HFFc6 (cell line): ENCODE data around the gene MIER1. TPM values are rescaled to one million over a fixed set of nuclear protein-coding genes. Genes with fewer than 3 reads are reported as not detected.
"Not testable (repeated sequence)": the region's sequence is repeated elsewhere in the genome, so short reads cannot be mapped to it uniquely, and the experiment has no call there.

ENCODE experiments used
- DNase-seq: peaks from one replicate; pipeline ENCODE4 v3.0.0-alpha.2; 2018
- H3K27ac Mint-ChIP-seq: 2 replicates; pipeline ENCODE4 v1.8.0; 2020; ENCODE audit warnings: mild to moderate bottlenecking, mixed read lengths
- H3K27me3 Mint-ChIP-seq: 2 replicates; pipeline ENCODE4 v1.8.0; 2021; ENCODE audit warnings: mild to moderate bottlenecking, moderate library complexity, mixed read lengths; ENCODE audit not compliant: insufficient read depth
- H3K36me3 Mint-ChIP-seq: 2 replicates; pipeline ENCODE4 v1.8.0; 2021; ENCODE audit warnings: low read depth, mixed read lengths
- H3K4me1 Mint-ChIP-seq: 2 replicates; pipeline ENCODE4 v1.8.0; 2020; ENCODE audit warnings: low read depth, mixed read lengths
- H3K4me3 Mint-ChIP-seq: 2 replicates; pipeline ENCODE4 v1.8.0; 2020; ENCODE audit warnings: mild to moderate bottlenecking, moderate library complexity, mixed read lengths
- H3K9me3 Mint-ChIP-seq: 2 replicates; pipeline ENCODE4 v1.8.0; 2020; ENCODE audit warnings: mild to moderate bottlenecking, mixed read lengths
- CTCF ChIP-seq: fragments of 200-600 bp; sonication (generic); IDR thresholded peaks from 2 replicates; pipeline ENCODE4 v1.5.0; 2021; ENCODE audit warnings: antibody characterized with exemption, mild to moderate bottlenecking
- total RNA-seq, 6 experiments: library from RNA; stranded (reverse); fragmentation: NEBNext Ultra II Directional; extraction: Animal tissue kit (Norgen Biotek cat#: 25700); gene quantifications; 2 replicates in 1 of 6; 3 replicates in 5 of 6; pipeline ENCODE4 v1.2.3, GENCODE V29; 2021

The MIER1 gene
- total RNA-seq, 6 experiments from 2014 or later: 28.0 to 37.5 (median 33.7) TPM

DNA sequence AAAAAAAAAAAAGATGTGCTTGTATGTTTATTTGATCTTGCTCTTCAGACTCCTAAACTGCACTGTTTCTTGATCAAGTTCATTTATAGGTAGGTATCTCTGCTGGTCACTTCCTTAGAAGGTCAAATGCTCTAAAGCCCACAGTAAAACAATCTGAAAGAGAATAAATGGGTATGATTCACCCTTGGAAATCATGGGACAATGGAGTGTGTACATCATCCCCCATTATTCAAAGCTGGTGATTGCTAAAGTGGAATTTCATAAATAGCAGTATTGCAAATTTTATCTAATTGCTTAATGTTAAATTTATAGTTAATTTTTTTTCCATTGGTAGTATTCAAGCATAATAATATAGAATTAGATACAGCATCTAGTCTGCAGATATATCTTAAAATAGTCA lies 53.4 kb downstream of the MIER1 start:
- H3K27me3 Mint-ChIP-seq: no peaks in the 10 kb centered on the region
- H3K27ac Mint-ChIP-seq: no peak overlapping the region
- TF ChIP-seq CTCF: no peak
- no peak for DNase-seq
- H3K4me3 Mint-ChIP-seq: no peak overlapping the region
- no peaks in the 10 kb centered on the region for H3K4me1 Mint-ChIP-seq
- H3K9me3 Mint-ChIP-seq: no peaks in the 10 kb centered on the region
- H3K36me3 Mint-ChIP-seq: peaks cover 9% of the 10 kb centered on the region; the same call in 1 of the 2 replicates

- H3K4me3 Mint-ChIP-seq, H3K27me3 Mint-ChIP-seq, H3K27ac Mint-ChIP-seq, H3K9me3 Mint-ChIP-seq, H3K4me1 Mint-ChIP-seq, DNase-seq: not testable (repeated sequence)
- peaks cover 17% of the 10 kb centered on the region for H3K36me3 Mint-ChIP-seq
Observed at GRCh38 chr1:66979621-66980020, 54.8 kb downstream of the MIER1 start.

GRCh38 chr1:66980745-66981367 lies 56.1 kb downstream of the MIER1 start:
- no peak for TF ChIP-seq CTCF
- Mint-ChIP-seq H3K27ac (no peak overlapping the region), H3K36me3 (peaks cover 18% of the 10 kb centered on the region), H3K4me3 (no peak overlapping the region), H3K4me1 (no peaks in the 10 kb centered on the region), H3K9me3 (no peaks in the 10 kb centered on the region), H3K27me3 (no peaks in the 10 kb centered on the region)
- no peak for DNase-seq

- Mint-ChIP-seq H3K9me3 (no peaks in the 10 kb centered on the region), H3K4me3 (no peak overlapping the region), H3K4me1 (no peaks in the 10 kb centered on the region), H3K36me3 (peaks cover 18% of the 10 kb centered on the region), H3K27ac (no peak overlapping the region), H3K27me3 (no peaks in the 10 kb centered on the region)
- no peak for DNase-seq
- no peak for TF ChIP-seq CTCF
Observed at GRCh38 chr1:66981679-66982078, 56.9 kb downstream of the MIER1 start.

DNA sequence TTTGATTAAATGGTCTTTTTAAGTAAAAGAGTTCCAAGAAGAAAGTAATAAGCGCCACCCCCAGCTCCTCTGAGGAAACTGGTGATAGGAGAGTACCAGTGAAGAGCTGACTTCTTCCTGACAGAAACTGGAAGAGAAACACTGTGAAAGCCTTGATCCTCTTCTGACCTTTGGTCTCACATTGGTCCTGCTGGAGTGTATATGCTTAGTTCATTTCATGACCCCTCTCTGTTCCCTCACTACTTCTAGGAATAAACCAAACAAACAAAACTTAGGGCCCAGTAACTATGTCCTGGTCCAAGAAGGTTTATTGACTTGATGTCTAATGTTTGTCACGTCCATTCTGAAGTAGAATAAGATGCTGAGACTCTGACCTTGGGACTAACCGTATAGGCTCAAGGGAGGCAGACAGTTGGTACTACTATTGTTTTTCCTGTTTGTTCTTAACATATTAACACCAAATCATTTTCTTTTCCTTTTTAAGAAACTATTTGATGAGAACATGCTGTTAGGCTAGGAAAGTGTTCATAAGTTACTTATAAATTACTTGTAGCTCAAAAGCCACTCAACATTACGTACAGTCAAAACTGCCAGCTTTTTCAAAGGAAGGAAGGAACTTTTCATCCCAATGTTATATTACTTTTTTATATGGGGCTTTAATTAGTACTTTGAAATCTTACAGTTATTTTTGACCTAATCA lies 57.9 kb downstream of the MIER1 start:
- H3K9me3 Mint-ChIP-seq: no peaks in the 10 kb centered on the region
- no peaks in the 10 kb centered on the region for H3K27me3 Mint-ChIP-seq
- no peak for DNase-seq
- no peak for TF ChIP-seq CTCF
- H3K4me3 Mint-ChIP-seq: no peak overlapping the region
- no peak overlapping the region for H3K27ac Mint-ChIP-seq
- peaks cover 21% of the 10 kb centered on the region for H3K36me3 Mint-ChIP-seq
- no peaks in the 10 kb centered on the region for H3K4me1 Mint-ChIP-seq

DNA sequence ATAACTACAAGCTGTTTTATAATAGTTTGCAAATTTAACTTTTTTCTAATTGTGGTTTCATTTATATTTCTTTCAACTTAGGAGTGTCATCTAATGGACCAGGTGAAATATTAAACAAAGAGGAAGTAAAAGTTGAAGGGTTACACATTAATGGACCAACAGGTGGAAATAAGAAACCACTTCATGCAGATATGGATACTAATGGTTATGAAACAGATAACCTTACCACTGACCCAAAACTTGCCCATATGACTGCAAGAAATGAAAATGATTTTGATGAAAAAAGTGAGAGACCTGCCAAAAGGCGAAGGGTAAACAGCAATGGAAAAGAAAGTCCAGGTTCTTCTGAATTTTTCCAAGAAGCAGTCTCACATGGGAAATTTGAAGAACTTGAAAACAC lies 59.7 kb downstream of the MIER1 start:
- no peaks in the 10 kb centered on the region for H3K4me1 Mint-ChIP-seq

More for the DNA sequence above, 59.7 kb downstream of the MIER1 start:
- Mint-ChIP-seq H3K36me3 (peaks cover 19% of the 10 kb centered on the region), H3K27ac (no peak overlapping the region), H3K4me3 (no peak overlapping the region), H3K27me3 (no peaks in the 10 kb centered on the region), H3K9me3 (no peaks in the 10 kb centered on the region)
- no peak for DNase-seq
- TF ChIP-seq CTCF: no peak
